GM12801 (cell line): ENCODE measurements around the gene CCPG1.

Experiments
- CTCF ChIP-seq: IDR thresholded peaks from one replicate; pipeline ENCODE4 v1.5.1; 2011; ENCODE audit warnings: control low read depth; ENCODE audit not compliant: insufficient read length; ENCODE audit errors: extremely low read depth

The CCPG1 gene

DNA sequence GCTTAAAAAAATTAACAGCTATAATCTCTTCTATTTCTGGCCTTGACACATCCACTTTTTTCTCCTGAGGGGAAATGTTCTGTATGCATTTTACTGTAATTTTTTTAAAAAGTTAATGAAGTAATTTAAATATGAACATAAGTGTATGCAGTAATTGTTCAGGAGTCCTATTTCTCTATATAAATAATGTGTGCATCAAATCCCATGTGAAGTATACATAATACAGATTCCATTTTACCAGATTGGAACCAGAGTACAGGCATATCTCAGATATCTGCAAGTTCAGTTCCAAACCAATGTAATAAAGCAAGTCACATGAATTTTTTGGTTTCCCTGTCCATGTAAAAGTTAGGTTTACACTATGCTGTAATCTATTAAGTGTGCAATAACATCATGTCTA, 26.6 kb downstream of the CCPG1 start:
- no peak for TF ChIP-seq CTCF

DNA sequence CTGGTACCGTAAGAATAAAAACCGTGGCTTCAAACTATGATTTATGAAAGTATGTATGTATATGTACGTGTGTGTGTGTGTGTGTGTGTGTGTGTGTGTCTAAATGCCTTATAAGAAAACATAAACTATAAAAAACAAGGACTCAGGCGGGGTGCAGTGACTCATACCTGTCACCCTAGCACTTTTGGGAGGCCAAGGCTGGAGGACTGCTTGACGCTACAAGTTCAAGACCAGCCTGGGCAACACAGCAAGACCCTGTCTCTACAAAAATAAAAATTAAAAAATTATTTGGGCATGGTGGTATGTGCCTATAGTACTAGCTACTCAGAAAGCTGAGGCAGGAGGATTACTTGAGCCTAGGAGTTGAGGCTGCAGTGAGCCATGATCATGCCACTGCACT, 29.1 kb downstream of the CCPG1 start:
- no peak for TF ChIP-seq CTCF

GRCh38 chr15:55372701-55373440, 35.3 kb downstream of the CCPG1 start:
- TF ChIP-seq CTCF, result no peak

- no peak for TF ChIP-seq CTCF
Observed at GRCh38 chr15:55366981-55367380, 41.2 kb downstream of the CCPG1 start.

GRCh38 chr15:55362641-55363040, 45.5 kb downstream of the CCPG1 start:
- TF ChIP-seq CTCF, result no peak

- no peak for TF ChIP-seq CTCF
Observed at GRCh38 chr15:55361048-55361447, 47.1 kb downstream of the CCPG1 start.

GRCh38 chr15:55360256-55360655, 47.9 kb downstream of the CCPG1 start:
- no peak for TF ChIP-seq CTCF
